Measurements from ENCODE around the gene PDXP.
"Not testable (repeated sequence)": the region's sequence is repeated elsewhere in the genome, so short reads cannot be mapped to it uniquely, and the experiment has no call there.

PDXP gene, protein sequence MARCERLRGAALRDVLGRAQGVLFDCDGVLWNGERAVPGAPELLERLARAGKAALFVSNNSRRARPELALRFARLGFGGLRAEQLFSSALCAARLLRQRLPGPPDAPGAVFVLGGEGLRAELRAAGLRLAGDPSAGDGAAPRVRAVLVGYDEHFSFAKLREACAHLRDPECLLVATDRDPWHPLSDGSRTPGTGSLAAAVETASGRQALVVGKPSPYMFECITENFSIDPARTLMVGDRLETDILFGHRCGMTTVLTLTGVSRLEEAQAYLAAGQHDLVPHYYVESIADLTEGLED

GRCh38 chr22:37658133-37659065 is at the start of gene PDXP:
Gene PDXP, plus strand, starts transcription at chr22:37658723. Its CDS starts 60 bp downstream, at chr22:37658783.
- DNase-seq (ENCODE audit: extremely low read depth in 1 of 2, low read depth in 1 of 2): peak; percentile 94 to 98

DNA sequence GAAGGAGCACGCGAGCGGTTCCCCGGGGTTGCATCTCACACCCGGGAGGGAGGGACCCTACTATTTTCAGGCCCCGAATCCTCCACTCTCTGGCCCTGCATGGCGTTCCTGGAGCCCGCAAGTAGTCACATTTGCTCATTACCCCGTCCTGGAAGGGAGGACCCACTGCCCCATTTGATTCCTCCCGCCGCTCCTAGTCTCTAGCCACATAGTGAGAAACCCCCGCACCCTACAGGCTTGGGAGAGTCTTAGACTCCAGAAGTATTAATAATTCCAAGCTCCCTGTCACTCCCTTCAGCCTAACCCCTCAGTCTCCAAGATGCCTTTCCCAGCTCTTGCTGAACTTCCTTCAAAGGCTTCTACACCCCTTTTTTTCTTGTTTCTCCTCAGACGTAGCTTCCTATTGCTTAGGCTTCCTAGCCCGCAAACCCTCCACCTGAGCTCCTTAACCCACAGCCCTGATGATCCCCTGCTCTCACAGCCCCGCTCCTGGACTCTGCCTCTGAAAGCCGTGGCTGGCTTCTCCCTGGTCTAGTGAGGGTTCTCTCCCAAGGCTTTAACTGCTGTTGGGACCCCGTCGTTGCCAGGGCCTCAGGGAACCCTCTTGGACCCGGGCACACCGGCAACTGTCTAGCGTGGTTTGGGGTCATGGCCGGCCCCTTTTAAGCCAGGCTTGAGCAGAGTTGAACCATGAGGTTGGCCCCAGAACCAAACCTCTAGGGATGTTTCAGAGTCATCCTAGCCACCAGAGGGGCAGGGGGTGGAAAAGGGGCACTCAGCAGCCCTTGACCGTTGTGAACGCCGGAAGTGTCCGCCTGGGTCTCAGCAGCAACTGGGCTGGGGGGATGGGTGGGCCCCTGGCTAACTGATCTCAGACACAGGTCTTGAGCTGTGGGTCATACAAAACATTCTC is 49.0 kb upstream of the PDXP start:
- DNase-seq (ENCODE audit: extremely low read depth in 1 of 2, low read depth in 1 of 2): no peak

- DNase-seq (ENCODE audit: extremely low read depth in 1 of 2, low read depth in 1 of 2): not testable (repeated sequence)
These were observed 48.4 kb upstream of the PDXP start for GRCh38 chr22:37610153-37610475.

GRCh38 chr22:37610480-37611129 is 47.9 kb upstream of the PDXP start:
- DNase-seq (ENCODE audit: extremely low read depth in 1 of 2, low read depth in 1 of 2): no peak

GRCh38 chr22:37611207-37611606 is 47.3 kb upstream of the PDXP start:
- no peak for DNase-seq (ENCODE audit: extremely low read depth in 1 of 2, low read depth in 1 of 2)

- no peak for DNase-seq (ENCODE audit: extremely low read depth in 1 of 2, low read depth in 1 of 2)
These were observed 42.1 kb upstream of the PDXP start for GRCh38 chr22:37616201-37617083.

- no peak for DNase-seq (ENCODE audit: extremely low read depth in 1 of 2, low read depth in 1 of 2)
These were observed 41.1 kb upstream of the PDXP start for GRCh38 chr22:37617431-37617830.

GRCh38 chr22:37618072-37618656 is 40.4 kb upstream of the PDXP start:
- no peak for DNase-seq (ENCODE audit: extremely low read depth in 1 of 2, low read depth in 1 of 2)

DNA sequence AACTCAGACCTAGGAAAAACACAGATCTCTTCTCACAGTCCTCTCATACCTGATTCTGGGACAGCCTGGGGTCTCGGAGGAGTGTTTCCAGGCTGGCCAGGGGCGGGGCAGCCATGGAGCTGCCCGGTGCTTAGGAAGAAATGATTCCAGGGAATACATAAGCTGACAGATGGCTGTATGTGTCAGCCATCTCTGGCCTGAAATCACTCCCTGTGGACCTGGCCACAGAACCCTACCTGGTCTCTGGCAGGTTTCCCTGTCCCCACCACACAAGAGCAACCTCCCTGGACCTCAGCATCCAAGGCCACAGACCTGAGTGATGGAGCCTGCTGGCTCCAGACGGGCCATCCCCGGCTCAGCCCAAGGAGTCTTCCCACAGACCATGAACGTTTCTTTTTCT is 39.8 kb upstream of the PDXP start:
- DNase-seq (ENCODE audit: extremely low read depth in 1 of 2, low read depth in 1 of 2): no peak

DNA sequence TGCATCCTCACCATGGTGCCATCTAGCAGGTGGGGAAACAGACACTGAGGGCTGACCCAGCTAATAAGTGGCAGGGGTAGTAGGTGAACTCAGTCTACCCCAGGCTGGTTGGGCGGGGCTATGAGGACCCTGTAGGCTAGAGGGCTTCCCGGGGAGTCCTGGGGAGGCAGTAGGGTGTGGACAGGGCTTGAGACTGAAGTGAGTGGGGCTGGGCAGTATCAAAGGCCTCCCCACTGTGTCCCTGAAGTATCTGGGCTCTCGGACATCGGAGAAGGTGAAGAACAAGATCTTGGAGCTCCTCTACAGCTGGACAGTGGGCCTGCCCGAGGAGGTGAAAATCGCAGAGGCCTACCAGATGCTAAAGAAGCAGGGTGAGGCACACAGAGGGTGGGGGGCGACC is 38.5 kb upstream of the PDXP start:
- DNase-seq (ENCODE audit: extremely low read depth in 1 of 2, low read depth in 1 of 2): no peak

- no peak for DNase-seq (ENCODE audit: extremely low read depth in 1 of 2, low read depth in 1 of 2)
These were observed 37.1 kb upstream of the PDXP start for GRCh38 chr22:37621352-37621860.

GRCh38 chr22:37623075-37624016 is 35.2 kb upstream of the PDXP start:
- peak; percentile 43 to 65 for DNase-seq (ENCODE audit: extremely low read depth in 1 of 2, low read depth in 1 of 2)

GRCh38 chr22:37624017-37624365 is 34.5 kb upstream of the PDXP start:
- DNase-seq (ENCODE audit: extremely low read depth in 1 of 2, low read depth in 1 of 2): no peak

DNA sequence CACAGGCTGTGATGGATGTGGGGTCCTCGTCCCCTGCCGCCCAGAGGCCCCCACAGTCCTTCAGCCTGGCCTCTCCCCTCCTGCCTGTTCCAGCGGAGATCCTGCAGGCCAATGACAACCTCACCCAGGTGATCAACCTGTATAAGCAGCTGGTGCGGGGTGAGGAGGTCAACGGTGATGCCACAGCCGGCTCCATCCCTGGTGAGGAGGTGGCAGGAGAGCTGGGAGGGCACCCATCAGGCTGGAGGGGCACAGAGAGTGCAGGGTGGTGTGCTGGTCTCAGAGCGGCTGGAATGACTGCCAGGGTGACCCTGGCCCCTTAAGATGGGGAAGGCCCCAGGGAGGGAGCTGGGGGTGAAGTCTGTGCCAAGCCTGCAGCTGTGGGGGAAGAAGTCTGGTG is 33.6 kb upstream of the PDXP start:
- DNase-seq (ENCODE audit: extremely low read depth in 1 of 2, low read depth in 1 of 2): no peak

- DNase-seq (ENCODE audit: extremely low read depth in 1 of 2, low read depth in 1 of 2): no peak
These were observed 32.8 kb upstream of the PDXP start for GRCh38 chr22:37625737-37626136.

GRCh38 chr22:37626144-37626543 is 32.4 kb upstream of the PDXP start:
- DNase-seq (ENCODE audit: extremely low read depth in 1 of 2, low read depth in 1 of 2): no peak

DNA sequence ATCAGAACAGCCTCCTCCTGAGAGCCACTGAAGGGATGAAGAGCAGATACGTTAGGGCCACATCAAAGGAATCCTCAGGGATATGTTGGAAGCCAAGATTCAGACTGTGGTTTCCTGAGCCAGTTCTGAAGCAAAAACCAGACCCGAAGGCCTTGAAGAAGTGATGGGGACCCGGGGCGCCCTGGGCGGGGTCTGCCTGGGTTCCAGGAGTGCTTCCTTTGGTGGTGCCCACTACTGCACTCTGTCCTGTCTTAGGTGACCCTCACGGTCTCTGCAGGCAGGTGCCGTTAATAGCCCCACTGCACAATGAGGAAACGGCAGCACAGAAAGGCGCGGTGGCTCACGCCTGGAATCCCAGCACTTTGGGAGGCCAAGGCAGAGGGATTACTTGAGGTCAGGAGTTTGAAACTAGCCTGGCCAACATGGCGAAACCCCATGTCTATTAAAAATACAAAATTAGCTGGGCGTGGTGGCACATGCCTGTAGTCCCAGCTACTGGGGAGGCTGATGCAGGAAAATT is 31.9 kb upstream of the PDXP start:
- no peak for DNase-seq (ENCODE audit: extremely low read depth in 1 of 2, low read depth in 1 of 2)

GRCh38 chr22:37627121-37627520 is 31.4 kb upstream of the PDXP start:
- DNase-seq (ENCODE audit: extremely low read depth in 1 of 2, low read depth in 1 of 2): no peak
